ENCODE data around the gene UBE2G2. TPM values are rescaled to one million over a fixed set of nuclear protein-coding genes. Genes with fewer than 3 reads are reported as not detected.

The UBE2G2 gene
- total RNA-seq, 1 donor from 2014 or later, result 67.4 TPM

DNA sequence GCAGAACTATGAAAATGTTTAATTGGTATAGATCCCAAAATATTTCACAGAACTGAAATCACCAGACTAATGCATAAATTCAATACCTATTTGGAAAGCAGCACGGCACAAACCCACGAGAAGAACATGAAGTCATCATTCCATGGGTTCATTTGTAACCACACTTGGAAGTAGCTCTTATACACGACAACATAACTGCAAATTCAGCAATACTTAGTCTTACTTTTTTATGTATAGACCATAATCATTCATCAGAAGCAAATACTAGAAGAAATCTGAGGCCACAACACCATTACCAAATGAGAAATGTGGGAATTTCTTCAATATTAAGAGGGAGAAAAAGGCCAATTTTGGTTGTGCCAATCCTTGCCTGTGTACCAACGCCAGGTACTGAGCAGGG lies 4.2 kb upstream of the UBE2G2 start:
- Histone ChIP-seq H3K27me3 (ENCODE audit: control insufficient read depth, insufficient read depth, low read length) (no peaks in the 10 kb centered on the region), H3K4me3 (ENCODE audit: low read depth, low read length) (no peak overlapping the region), H3K36me3 (ENCODE audit: control insufficient read depth, insufficient read depth, low read length) (peaks cover 11% of the 10 kb centered on the region)
- DNase-seq (ENCODE audit: low read depth), result no peak
- FAIRE-seq, result no peak
- TF ChIP-seq, protein P1, sequence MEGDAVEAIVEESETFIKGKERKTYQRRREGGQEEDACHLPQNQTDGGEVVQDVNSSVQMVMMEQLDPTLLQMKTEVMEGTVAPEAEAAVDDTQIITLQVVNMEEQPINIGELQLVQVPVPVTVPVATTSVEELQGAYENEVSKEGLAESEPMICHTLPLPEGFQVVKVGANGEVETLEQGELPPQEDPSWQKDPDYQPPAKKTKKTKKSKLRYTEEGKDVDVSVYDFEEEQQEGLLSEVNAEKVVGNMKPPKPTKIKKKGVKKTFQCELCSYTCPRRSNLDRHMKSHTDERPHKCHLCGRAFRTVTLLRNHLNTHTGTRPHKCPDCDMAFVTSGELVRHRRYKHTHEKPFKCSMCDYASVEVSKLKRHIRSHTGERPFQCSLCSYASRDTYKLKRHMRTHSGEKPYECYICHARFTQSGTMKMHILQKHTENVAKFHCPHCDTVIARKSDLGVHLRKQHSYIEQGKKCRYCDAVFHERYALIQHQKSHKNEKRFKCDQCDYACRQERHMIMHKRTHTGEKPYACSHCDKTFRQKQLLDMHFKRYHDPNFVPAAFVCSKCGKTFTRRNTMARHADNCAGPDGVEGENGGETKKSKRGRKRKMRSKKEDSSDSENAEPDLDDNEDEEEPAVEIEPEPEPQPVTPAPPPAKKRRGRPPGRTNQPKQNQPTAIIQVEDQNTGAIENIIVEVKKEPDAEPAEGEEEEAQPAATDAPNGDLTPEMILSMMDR (IDR thresholded peaks at IDR 0.05; ENCODE audit: insufficient read depth, low read length, severe bottlenecking), result no peak

DNA sequence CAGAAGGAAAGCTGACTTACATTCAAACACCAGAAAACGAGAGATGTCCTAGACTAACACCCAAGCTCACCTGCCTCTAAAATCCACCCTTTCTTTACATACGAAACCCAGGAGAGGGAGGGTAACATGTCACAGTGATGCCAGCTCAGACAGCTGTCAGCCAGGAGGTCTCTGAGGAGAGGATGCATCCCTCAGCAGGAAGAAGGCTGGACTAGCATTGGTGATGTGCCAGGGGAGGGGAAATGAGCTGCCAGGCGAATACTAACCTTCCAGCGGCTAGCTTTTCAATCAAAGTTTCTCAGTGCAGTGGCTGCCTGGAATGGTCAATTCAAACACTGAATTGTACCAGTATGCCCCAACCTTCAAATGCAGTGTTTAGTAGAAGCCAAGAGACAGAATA lies 3.6 kb upstream of the UBE2G2 start:
- TF ChIP-seq, protein P1 (IDR thresholded peaks at IDR 0.05; ENCODE audit: insufficient read depth, low read length, severe bottlenecking), result no peak
- peaks cover 11% of the 10 kb centered on the region for H3K36me3 ChIP-seq (ENCODE audit: control insufficient read depth, insufficient read depth, low read length)
- DNase-seq (ENCODE audit: low read depth), result no peak
- H3K4me3 ChIP-seq (ENCODE audit: low read depth, low read length), result no peak overlapping the region
- FAIRE-seq, result no peak
- H3K27me3 ChIP-seq (ENCODE audit: control insufficient read depth, insufficient read depth, low read length), result no peaks in the 10 kb centered on the region

DNA sequence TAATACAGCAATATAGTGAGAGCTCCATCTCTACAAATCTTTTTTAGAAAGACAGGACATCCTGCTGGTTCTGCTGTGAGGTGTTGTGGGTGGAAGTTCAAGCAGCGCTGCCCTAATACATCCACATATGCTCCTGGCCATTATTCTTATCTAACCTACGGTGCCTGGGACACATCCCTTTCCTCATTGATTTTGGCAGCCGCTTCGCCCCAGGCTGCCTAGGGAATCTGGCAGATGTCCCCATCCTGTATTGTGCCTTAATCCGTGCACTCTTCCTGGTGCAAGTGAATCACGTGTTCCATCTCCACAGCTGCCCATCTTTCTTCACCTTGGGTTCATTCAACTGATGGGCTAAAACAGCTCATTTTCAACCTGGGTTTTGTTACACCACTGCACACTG lies 3.1 kb upstream of the UBE2G2 start:
- H3K36me3 ChIP-seq (ENCODE audit: control insufficient read depth, insufficient read depth, low read length), result peaks cover 9% of the 10 kb centered on the region
- no peak for FAIRE-seq
- TF ChIP-seq, protein P1 (IDR thresholded peaks at IDR 0.05; ENCODE audit: insufficient read depth, low read length, severe bottlenecking), result no peak
- no peak overlapping the region for H3K4me3 ChIP-seq (ENCODE audit: low read depth, low read length)
- H3K27me3 ChIP-seq (ENCODE audit: control insufficient read depth, insufficient read depth, low read length), result no peaks in the 10 kb centered on the region
- no peak for DNase-seq (ENCODE audit: low read depth)

DNA sequence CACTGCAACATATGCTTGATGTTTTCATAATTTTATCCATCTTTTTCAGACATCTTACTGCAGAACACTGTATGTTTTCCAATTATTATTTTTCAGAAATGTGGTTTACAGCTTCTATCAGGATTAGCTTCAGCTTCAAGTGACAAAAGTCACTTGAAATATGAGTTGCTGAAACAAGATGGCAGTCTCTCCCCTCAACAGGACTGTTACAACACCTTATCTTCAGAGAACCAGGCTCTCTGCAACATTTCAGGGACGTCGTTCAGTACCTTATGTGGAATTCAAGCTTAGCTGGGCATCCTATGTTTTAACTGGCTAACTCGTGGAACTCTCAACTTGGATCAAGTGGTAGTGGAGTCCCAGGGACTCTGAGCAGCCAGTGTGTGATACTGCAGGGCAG lies 2.0 kb upstream of the UBE2G2 start:
- no peak overlapping the region for H3K4me3 ChIP-seq (ENCODE audit: low read depth, low read length)
- DNase-seq (ENCODE audit: low read depth), result no peak
- TF ChIP-seq, protein P1 (IDR thresholded peaks at IDR 0.05; ENCODE audit: insufficient read depth, low read length, severe bottlenecking), result no peak
- peaks cover 9% of the 10 kb centered on the region for H3K36me3 ChIP-seq (ENCODE audit: control insufficient read depth, insufficient read depth, low read length)
- no peaks in the 10 kb centered on the region for H3K27me3 ChIP-seq (ENCODE audit: control insufficient read depth, insufficient read depth, low read length)
- no peak for FAIRE-seq

DNA sequence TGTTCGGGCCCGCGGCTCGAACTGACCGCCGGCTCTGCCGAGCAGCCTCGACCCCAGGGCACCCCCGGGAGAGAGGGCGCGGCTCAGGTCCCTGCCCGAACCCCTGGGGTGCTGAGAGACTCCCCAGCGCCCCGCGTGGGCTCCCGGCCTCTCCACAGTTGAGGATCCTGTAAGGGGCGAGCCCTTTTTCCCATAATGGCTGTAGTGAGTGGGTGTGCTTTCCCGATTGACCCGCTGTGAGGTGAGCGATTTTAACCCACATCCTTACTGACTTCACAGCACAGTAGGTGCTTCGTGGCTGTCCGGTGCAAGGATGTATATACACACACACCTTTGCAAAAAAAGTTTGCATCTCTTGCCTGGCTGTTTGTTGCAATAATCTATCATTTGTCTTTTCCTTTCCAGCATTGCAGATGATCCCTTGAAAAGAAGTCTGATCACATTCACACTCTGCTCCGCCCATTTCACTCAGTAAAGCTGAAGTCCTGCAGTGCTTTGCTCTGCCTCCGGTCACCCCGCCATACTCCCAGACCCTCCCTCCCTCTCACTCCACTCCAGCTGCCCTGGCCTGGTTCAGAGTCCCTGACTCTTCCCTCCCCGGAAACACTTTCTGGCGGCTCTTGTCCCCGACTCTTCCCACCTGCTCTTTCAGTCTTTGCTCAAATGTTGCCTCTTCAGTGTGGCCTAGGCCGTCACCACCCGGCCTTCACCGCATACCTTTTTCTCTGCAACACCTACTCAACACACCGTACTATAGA lies 955 bp upstream of the UBE2G2 start:
- DNase-seq (ENCODE audit: low read depth) (no peak), FAIRE-seq (no peak)
- peak overlapping the region; percentile 87 for H3K4me3 ChIP-seq (ENCODE audit: low read depth, low read length)
- H3K27me3 ChIP-seq (ENCODE audit: control insufficient read depth, insufficient read depth, low read length), result no peaks in the 10 kb centered on the region
- H3K36me3 ChIP-seq (ENCODE audit: control insufficient read depth, insufficient read depth, low read length), result peaks cover 10% of the 10 kb centered on the region
- TF ChIP-seq, protein P1 (IDR thresholded peaks at IDR 0.05; ENCODE audit: insufficient read depth, low read length, severe bottlenecking), result no peak

All from bronchial epithelial cell (primary cell).